ENCODE measurements around the gene CCT4. TPM values are rescaled to one million over a fixed set of nuclear protein-coding genes. Genes with fewer than 3 reads are reported as not detected.

CCT4 gene
- total RNA-seq, 1 experiment from 2014 or later = 316 TPM

- H3K4me1 ChIP-seq (ENCODE audit: control insufficient read depth in 1 of 2, insufficient read depth in 2 of 2, low read length in 2 of 2) = no peaks in the 10 kb centered on the region
- H3K9me2 ChIP-seq (ENCODE audit: insufficient read depth) = no peaks in the 10 kb centered on the region
- no peak overlapping the region for H3K4me2 ChIP-seq (ENCODE audit: low read length)
- no peaks in the 10 kb centered on the region for H3K9me3 ChIP-seq (ENCODE audit: control insufficient read depth in 1 of 2, insufficient read depth in 1 of 2, low read depth in 1 of 2, low read length in 2 of 2)
- ChIA-PET POLR2A (no interaction called here), RAD21 (ENCODE audit: low non-redundant PET in 1 of 2, low total read pairs in 2 of 2, uncharacterized antibody in 2 of 2, unreplicated experiment in 2 of 2) (no interaction called here), CTCF (no interaction called here)
- DNase-seq (ENCODE audit: low read depth, low spot score) = no peak
- H3K79me2 ChIP-seq (ENCODE audit: insufficient read depth, low read length) = no peaks in the 10 kb centered on the region
- H3K27ac ChIP-seq (ENCODE audit: low read depth, low read length) = no peak overlapping the region
- no peak for ATAC-seq
- H2AFZ ChIP-seq (ENCODE audit: low read depth, low read length, poor library complexity, severe bottlenecking) = no peak overlapping the region
- intact Hi-C loops (cut with micrococcal nuclease) = no loop called here
- TF ChIP-seq SP1 (IDR thresholded peaks at IDR 0.05; ENCODE audit: low read depth) (no peak), SRF (IDR thresholded peaks at IDR 0.05; ENCODE audit: low read depth) (no peak), CTCF (IDR thresholded peaks at IDR 0.05 in 2 of 3, conservative IDR thresholded peaks at IDR 0.05 in 1 of 3; ENCODE audit: borderline replicate concordance in 1 of 3, insufficient read depth in 1 of 3, low read depth in 2 of 3, low read length in 2 of 3) (no peak), MAX (IDR thresholded peaks at IDR 0.05) (no peak), RAD21 (IDR thresholded peaks at IDR 0.05; ENCODE audit: low read depth) (no peak), EGR1 (IDR thresholded peaks at IDR 0.05; ENCODE audit: low read depth) (no peak), FOSL1 (IDR thresholded peaks at IDR 0.05; ENCODE audit: low read depth) (no peak), EZH2 (IDR thresholded peaks at IDR 0.05) (no peak), CBX3 (IDR thresholded peaks at IDR 0.05; ENCODE audit: low read depth) (no peak), SIN3A (IDR thresholded peaks at IDR 0.05; ENCODE audit: low read depth) (no peak)
- no peak overlapping the region for H3K9ac ChIP-seq (ENCODE audit: low read length)
- H3K4me3 ChIP-seq (replicated peaks in 1 of 2; ENCODE audit: low read depth in 1 of 2, low read length in 2 of 2) = no peak overlapping the region
- no peaks in the 10 kb centered on the region for H3K36me3 ChIP-seq (ENCODE audit: control insufficient read depth in 1 of 2, insufficient read depth in 2 of 2, low read length in 2 of 2)
- H3K27me3 ChIP-seq (ENCODE audit: insufficient read depth, low read length) = no peaks in the 10 kb centered on the region
- H4K20me1 ChIP-seq (ENCODE audit: insufficient read depth) = no peaks in the 10 kb centered on the region
- no TSS peak for BruUV-seq (replicated peaks)
These were observed 48.6 kb upstream of the CCT4 start for GRCh38 chr2:61937098-61937497.
